ENCODE results near the gene ZNF582.
"Not testable (repeated sequence)": the region's sequence is repeated elsewhere in the genome, so short reads cannot be mapped to it uniquely, and the experiment has no call there.

Gene ZNF582

GRCh38 chr19:56347163-56347778 is 46.1 kb downstream of the ZNF582 start:
- Histone ChIP-seq H3K9me3 (ENCODE audit: low read length) (peaks cover 4% of the 10 kb centered on the region; the same call in 1 of the 2 replicates), H3K36me3 (ENCODE audit: insufficient read depth, low read length) (no peaks in the 10 kb centered on the region; the same call in 1 of the 2 replicates), H3F3A (ENCODE audit: insufficient read depth, low read length) (no peaks in the 10 kb centered on the region), H3K27me3 (ENCODE audit: insufficient read depth, low read length) (no peaks in the 10 kb centered on the region), H3K4me2 (ENCODE audit: low read length) (no peak overlapping the region), H3K9ac (ENCODE audit: low read length) (no peak overlapping the region), H3K9me2 (ENCODE audit: low read depth, low read length) (no peaks in the 10 kb centered on the region), H2AFZ (ENCODE audit: low read length) (no peak overlapping the region), H3K79me2 (ENCODE audit: insufficient read depth, low read length) (no peaks in the 10 kb centered on the region), H3K27ac (ENCODE audit: low read depth, low read length, poor library complexity, severe bottlenecking) (no peak overlapping the region), H4K20me1 (ENCODE audit: insufficient read depth, low read length) (no peaks in the 10 kb centered on the region), H3K4me3 (ENCODE audit: low read depth, low read length, poor library complexity, severe bottlenecking) (no peak overlapping the region), H3K4me1 (ENCODE audit: insufficient read depth, low read length, severe bottlenecking) (no peaks in the 10 kb centered on the region)
- TF ChIP-seq CTCF (IDR thresholded peaks at IDR 0.05; ENCODE audit: low read length) (no peak), EZH2 (IDR thresholded peaks at IDR 0.05; ENCODE audit: borderline replicate concordance, low read length) (no peak)

GRCh38 chr19:56341948-56342347 is 51.4 kb downstream of the ZNF582 start:
- Histone ChIP-seq H3K9me3 (ENCODE audit: low read length) (peaks cover 14% of the 10 kb centered on the region; the same call in 1 of the 2 replicates), H3K27ac (ENCODE audit: low read depth, low read length, poor library complexity, severe bottlenecking) (no peak overlapping the region), H3K36me3 (ENCODE audit: insufficient read depth, low read length) (no peaks in the 10 kb centered on the region; the same call in 1 of the 2 replicates), H2AFZ (ENCODE audit: low read length) (no peak overlapping the region), H3K4me2 (ENCODE audit: low read length) (no peak overlapping the region), H3K79me2 (ENCODE audit: insufficient read depth, low read length) (no peaks in the 10 kb centered on the region), H4K20me1 (ENCODE audit: insufficient read depth, low read length) (no peaks in the 10 kb centered on the region), H3F3A (ENCODE audit: insufficient read depth, low read length) (no peaks in the 10 kb centered on the region), H3K27me3 (ENCODE audit: insufficient read depth, low read length) (no peaks in the 10 kb centered on the region), H3K4me3 (ENCODE audit: low read depth, low read length, poor library complexity, severe bottlenecking) (no peak overlapping the region), H3K4me1 (ENCODE audit: insufficient read depth, low read length, severe bottlenecking) (no peaks in the 10 kb centered on the region), H3K9ac (ENCODE audit: low read length) (no peak overlapping the region), H3K9me2 (ENCODE audit: low read depth, low read length) (no peaks in the 10 kb centered on the region)
- TF ChIP-seq EZH2 (IDR thresholded peaks at IDR 0.05; ENCODE audit: borderline replicate concordance, low read length): no peak
- TF ChIP-seq CTCF (IDR thresholded peaks at IDR 0.05; ENCODE audit: low read length): no peak

GRCh38 chr19:56339031-56339430 is 54.3 kb downstream of the ZNF582 start:
- not testable (repeated sequence) for H4K20me1 ChIP-seq (ENCODE audit: insufficient read depth, low read length); H3F3A ChIP-seq (ENCODE audit: insufficient read depth, low read length); H3K4me3 ChIP-seq (ENCODE audit: low read depth, low read length, poor library complexity, severe bottlenecking); H3K4me2 ChIP-seq (ENCODE audit: low read length); H3K9me2 ChIP-seq (ENCODE audit: low read depth, low read length); H3K27ac ChIP-seq (ENCODE audit: low read depth, low read length, poor library complexity, severe bottlenecking); H3K36me3 ChIP-seq (ENCODE audit: insufficient read depth, low read length); H3K9ac ChIP-seq (ENCODE audit: low read length); H2AFZ ChIP-seq (ENCODE audit: low read length); H3K79me2 ChIP-seq (ENCODE audit: insufficient read depth, low read length); H3K4me1 ChIP-seq (ENCODE audit: insufficient read depth, low read length, severe bottlenecking); H3K27me3 ChIP-seq (ENCODE audit: insufficient read depth, low read length)
- peaks cover 14% of the 10 kb centered on the region; the same call in 1 of the 2 replicates for H3K9me3 ChIP-seq (ENCODE audit: low read length)

- not testable (repeated sequence) for H3K79me2 ChIP-seq (ENCODE audit: insufficient read depth, low read length)
Measured at GRCh38 chr19:56337077-56337476, 56.3 kb downstream of the ZNF582 start.

GRCh38 chr19:56335371-56335770 is 58.0 kb downstream of the ZNF582 start:
- not testable (repeated sequence) for H3K27me3 ChIP-seq (ENCODE audit: insufficient read depth, low read length); H3K9me2 ChIP-seq (ENCODE audit: low read depth, low read length); H3K4me1 ChIP-seq (ENCODE audit: insufficient read depth, low read length, severe bottlenecking); H3K79me2 ChIP-seq (ENCODE audit: insufficient read depth, low read length); H3K9ac ChIP-seq (ENCODE audit: low read length); H3K36me3 ChIP-seq (ENCODE audit: insufficient read depth, low read length); H3K4me2 ChIP-seq (ENCODE audit: low read length); H4K20me1 ChIP-seq (ENCODE audit: insufficient read depth, low read length); H3K27ac ChIP-seq (ENCODE audit: low read depth, low read length, poor library complexity, severe bottlenecking); H2AFZ ChIP-seq (ENCODE audit: low read length); H3K9me3 ChIP-seq (ENCODE audit: low read length); H3F3A ChIP-seq (ENCODE audit: insufficient read depth, low read length); H3K4me3 ChIP-seq (ENCODE audit: low read depth, low read length, poor library complexity, severe bottlenecking)

More at GRCh38 chr19:56337077-56337476, 56.3 kb downstream of the ZNF582 start:
- H2AFZ ChIP-seq (ENCODE audit: low read length); H3F3A ChIP-seq (ENCODE audit: insufficient read depth, low read length); H4K20me1 ChIP-seq (ENCODE audit: insufficient read depth, low read length); H3K9me2 ChIP-seq (ENCODE audit: low read depth, low read length); H3K27me3 ChIP-seq (ENCODE audit: insufficient read depth, low read length); H3K4me1 ChIP-seq (ENCODE audit: insufficient read depth, low read length, severe bottlenecking); H3K36me3 ChIP-seq (ENCODE audit: insufficient read depth, low read length); H3K4me2 ChIP-seq (ENCODE audit: low read length); H3K27ac ChIP-seq (ENCODE audit: low read depth, low read length, poor library complexity, severe bottlenecking); H3K4me3 ChIP-seq (ENCODE audit: low read depth, low read length, poor library complexity, severe bottlenecking); H3K9ac ChIP-seq (ENCODE audit: low read length): not testable (repeated sequence)
- H3K9me3 ChIP-seq (ENCODE audit: low read length): peaks cover 11% of the 10 kb centered on the region; the same call in 1 of the 2 replicates
